Endodermal cell (in vitro differentiated cells): ENCODE data around the gene GRIK5. TPM values are rescaled to one million over a fixed set of nuclear protein-coding genes. Genes with fewer than 3 reads are reported as not detected.
A peak's percentile ranks its signal among the peaks of the same experiment; 100 is the strongest.
"Not testable (repeated sequence)": the region's sequence is repeated elsewhere in the genome, so short reads cannot be mapped to it uniquely, and the experiment has no call there.

Source experiments
- DNase-seq: peaks from one replicate; pipeline ENCODE4 v3.0.0-alpha.2; 2017
- H3K27ac ChIP-seq: 2 replicates; pipeline ENCODE4 v1.5.1; 2013; ENCODE audit warnings: mild to moderate bottlenecking, low read depth, low read length, moderate library complexity
- H3K27me3 ChIP-seq: 2 replicates; pipeline ENCODE4 v1.6.1; 2013; ENCODE audit warnings: mild to moderate bottlenecking, low read length, moderate library complexity; ENCODE audit not compliant: insufficient read depth, control insufficient read depth, poor library complexity, severe bottlenecking
- H3K36me3 ChIP-seq: 2 replicates; pipeline ENCODE4 v1.7.0; 2013; ENCODE audit warnings: mild to moderate bottlenecking, low read length, moderate library complexity; ENCODE audit not compliant: control insufficient read depth, insufficient read depth
- H3K4me1 ChIP-seq: one replicate; pipeline ENCODE4 v1.7.0; 2013; ENCODE audit warnings: low read length; ENCODE audit not compliant: control insufficient read depth, insufficient read depth
- H3K4me3 ChIP-seq: 2 replicates; pipeline ENCODE4 v1.5.1; 2013; ENCODE audit warnings: mild to moderate bottlenecking, low read length, moderate library complexity
- H3K9ac ChIP-seq: 2 replicates; pipeline ENCODE4 v1.6.1; 2013; ENCODE audit warnings: mild to moderate bottlenecking, low read length, moderate library complexity; ENCODE audit not compliant: poor library complexity, severe bottlenecking; ENCODE audit errors: extremely low read depth
- H3K9me3 ChIP-seq: 2 replicates; pipeline ENCODE4 v1.6.1; 2013; ENCODE audit warnings: mild to moderate bottlenecking, low read length, moderate library complexity; ENCODE audit not compliant: control insufficient read depth
- H3K27ac Mint-ChIP-seq: 2 replicates; pipeline ENCODE4 v1.8.0; 2020; ENCODE audit warnings: mixed read lengths
- H3K27me3 Mint-ChIP-seq: 2 replicates; pipeline ENCODE4 v1.8.0; 2021; ENCODE audit warnings: mild to moderate bottlenecking, mixed read lengths; ENCODE audit not compliant: insufficient read depth
- H3K36me3 Mint-ChIP-seq: 2 replicates; pipeline ENCODE4 v1.8.0; 2020; ENCODE audit warnings: low read depth, mixed read lengths
- H3K4me1 Mint-ChIP-seq: 2 replicates; pipeline ENCODE4 v1.8.0; 2020; ENCODE audit warnings: mixed read lengths
- H3K4me3 Mint-ChIP-seq: 2 replicates; pipeline ENCODE4 v1.8.0; 2020; ENCODE audit warnings: mild to moderate bottlenecking, moderate library complexity, mixed read lengths
- H3K9me3 Mint-ChIP-seq: 2 replicates; pipeline ENCODE4 v1.8.0; 2020; ENCODE audit warnings: mild to moderate bottlenecking, mixed read lengths
- CTCF ChIP-seq: fragments of 200-600 bp; sonication (generic); conservative IDR thresholded peaks from 2 replicates; pipeline ENCODE4 v1.5.0; 2021; ENCODE audit warnings: antibody characterized with exemption, mild to moderate bottlenecking
- WGBS, 2 experiments: methylation state at CpG; one replicate each; pipeline versions ENCODE4 v1.1.5 to v1.1.7; 2013; ENCODE audit warnings: missing lambda C conversion rate in 2 of 2, mixed read lengths in 1 of 2; ENCODE audit not compliant: insufficient coverage in 1 of 2, insufficient read length in 1 of 2; 5-methylcytosine and 5-hydroxymethylcytosine counted together
- total RNA-seq, 2 donors: library from RNA; stranded (reverse); fragmentation: NEBNext Ultra II Directional in 1 of 2; extraction: Animal tissue kit (Norgen Biotek cat#: 25700) in 1 of 2; gene quantifications; 2 replicates in 1 of 2; 3 replicates in 1 of 2; pipeline ENCODE4 v1.2.1, GENCODE V29; 2021

GRIK5 gene
- total RNA-seq, 2 donors from 2014 or later, result 21.6 to 38.7 TPM

GRCh38 chr19:42108527-42109389 is 38.8 kb upstream of the GRIK5 start:
- H3K4me3 ChIP-seq, result no peak overlapping the region
- H3K27me3 ChIP-seq, result peaks cover 13% of the 10 kb centered on the region
- no peaks in the 10 kb centered on the region for H3K9me3 ChIP-seq
- H3K4me1 ChIP-seq, result no peaks in the 10 kb centered on the region
- TF ChIP-seq CTCF, result peak; percentile 100
- peak; percentile 97 for DNase-seq
- no peak overlapping the region for H3K27ac ChIP-seq
- Mint-ChIP-seq H3K4me3 (no peak overlapping the region), H3K27ac (no peak overlapping the region), H3K4me1 (peaks cover 4% of the 10 kb centered on the region), H3K9me3 (no peaks in the 10 kb centered on the region), H3K27me3 (peaks cover 20% of the 10 kb centered on the region), H3K36me3 (no peaks in the 10 kb centered on the region)
- H3K36me3 ChIP-seq, result no peaks in the 10 kb centered on the region
- 39 to 47% methylated on average over 9 to 16 of the region's 16 CpGs for WGBS, 2 experiments
- H3K9ac ChIP-seq, result no peak overlapping the region

- H3K4me1 Mint-ChIP-seq, result no peaks in the 10 kb centered on the region
These were observed 35.4 kb upstream of the GRIK5 start for GRCh38 chr19:42105368-42105767.

GRCh38 chr19:42102877-42103276 is 32.9 kb upstream of the GRIK5 start:
- Histone ChIP-seq H3K9ac (no peak overlapping the region), H3K27ac (no peak overlapping the region), H3K9me3 (no peaks in the 10 kb centered on the region), H3K4me3 (no peak overlapping the region), H3K36me3 (no peaks in the 10 kb centered on the region), H3K27me3 (peaks cover 13% of the 10 kb centered on the region), H3K4me1 (no peaks in the 10 kb centered on the region)
- no peak overlapping the region for H3K4me3 Mint-ChIP-seq
- H3K27ac Mint-ChIP-seq, result no peak overlapping the region
- no peaks in the 10 kb centered on the region for H3K36me3 Mint-ChIP-seq
- no peaks in the 10 kb centered on the region for H3K9me3 Mint-ChIP-seq
- DNase-seq, result no peak
- no peak for TF ChIP-seq CTCF
- peaks cover 5% of the 10 kb centered on the region for H3K4me1 Mint-ChIP-seq
- peaks cover 20% of the 10 kb centered on the region for H3K27me3 Mint-ChIP-seq
- WGBS, 2 experiments, result 93 to 94% methylated on average over 2 of the region's 2 CpGs

More at GRCh38 chr19:42105368-42105767, 35.4 kb upstream of the GRIK5 start:
- DNase-seq, result no peak
- peaks cover 13% of the 10 kb centered on the region for H3K27me3 ChIP-seq
- H3K4me1 ChIP-seq, result no peaks in the 10 kb centered on the region
- no peaks in the 10 kb centered on the region for H3K36me3 ChIP-seq
- WGBS, 2 experiments, result 93% methylated on average over 2 of the region's 2 CpGs; no CpG with 5 or more reads in 1 of the 2 experiments
- H3K27ac Mint-ChIP-seq, result no peak overlapping the region
- H3K36me3 Mint-ChIP-seq, result no peaks in the 10 kb centered on the region
- no peaks in the 10 kb centered on the region for H3K9me3 Mint-ChIP-seq
- no peaks in the 10 kb centered on the region for H3K9me3 ChIP-seq
- H3K4me3 Mint-ChIP-seq, result no peak overlapping the region
- H3K9ac ChIP-seq, result no peak overlapping the region
- H3K27ac ChIP-seq, result no peak overlapping the region
- H3K4me3 ChIP-seq, result no peak overlapping the region
- peaks cover 20% of the 10 kb centered on the region for H3K27me3 Mint-ChIP-seq
- no peak for TF ChIP-seq CTCF

GRCh38 chr19:42100241-42100640 is 30.2 kb upstream of the GRIK5 start:
- not testable (repeated sequence) for H3K9me3 Mint-ChIP-seq, H3K9ac ChIP-seq, H3K27me3 ChIP-seq, H3K36me3 ChIP-seq, H3K27ac Mint-ChIP-seq, H3K4me1 ChIP-seq, H3K4me3 Mint-ChIP-seq, H3K27ac ChIP-seq, DNase-seq, H3K36me3 Mint-ChIP-seq, H3K4me3 ChIP-seq, H3K4me1 Mint-ChIP-seq, H3K9me3 ChIP-seq
- H3K27me3 Mint-ChIP-seq, result peaks cover 14% of the 10 kb centered on the region
- WGBS, 2 experiments, result 94 to 98% methylated on average over 10 of the region's 10 CpGs
